Fibroblast of villous mesenchyme (primary cell): ENCODE data around the gene ZHX3. TPM values are rescaled to one million over a fixed set of nuclear protein-coding genes. Genes with fewer than 3 reads are reported as not detected.

Experiments
- DNase-seq: peaks from one replicate; pipeline ENCODE4 v3.0.0-alpha.2; 2010; ENCODE audit warnings: low read depth
- H3K4me3 ChIP-seq: 2 replicates; pipeline ENCODE4 v1.5.1; 2011; ENCODE audit warnings: low read depth, mild to moderate bottlenecking, low read length
- total RNA-seq: library from RNA; depleted of rRNA; stranded (reverse); fragments of >200 nt; gene quantifications from 2 replicates; pipeline ENCODE4 v1.2.3, GENCODE V29; 2012
- TF ChIP-seq, protein P1 (sequence below): IDR thresholded peaks from 2 replicates; pipeline ENCODE4 v1.5.1; 2012; ENCODE audit warnings: low read depth, mild to moderate bottlenecking, low read length; ENCODE audit not compliant: insufficient read depth

Gene ZHX3, protein sequence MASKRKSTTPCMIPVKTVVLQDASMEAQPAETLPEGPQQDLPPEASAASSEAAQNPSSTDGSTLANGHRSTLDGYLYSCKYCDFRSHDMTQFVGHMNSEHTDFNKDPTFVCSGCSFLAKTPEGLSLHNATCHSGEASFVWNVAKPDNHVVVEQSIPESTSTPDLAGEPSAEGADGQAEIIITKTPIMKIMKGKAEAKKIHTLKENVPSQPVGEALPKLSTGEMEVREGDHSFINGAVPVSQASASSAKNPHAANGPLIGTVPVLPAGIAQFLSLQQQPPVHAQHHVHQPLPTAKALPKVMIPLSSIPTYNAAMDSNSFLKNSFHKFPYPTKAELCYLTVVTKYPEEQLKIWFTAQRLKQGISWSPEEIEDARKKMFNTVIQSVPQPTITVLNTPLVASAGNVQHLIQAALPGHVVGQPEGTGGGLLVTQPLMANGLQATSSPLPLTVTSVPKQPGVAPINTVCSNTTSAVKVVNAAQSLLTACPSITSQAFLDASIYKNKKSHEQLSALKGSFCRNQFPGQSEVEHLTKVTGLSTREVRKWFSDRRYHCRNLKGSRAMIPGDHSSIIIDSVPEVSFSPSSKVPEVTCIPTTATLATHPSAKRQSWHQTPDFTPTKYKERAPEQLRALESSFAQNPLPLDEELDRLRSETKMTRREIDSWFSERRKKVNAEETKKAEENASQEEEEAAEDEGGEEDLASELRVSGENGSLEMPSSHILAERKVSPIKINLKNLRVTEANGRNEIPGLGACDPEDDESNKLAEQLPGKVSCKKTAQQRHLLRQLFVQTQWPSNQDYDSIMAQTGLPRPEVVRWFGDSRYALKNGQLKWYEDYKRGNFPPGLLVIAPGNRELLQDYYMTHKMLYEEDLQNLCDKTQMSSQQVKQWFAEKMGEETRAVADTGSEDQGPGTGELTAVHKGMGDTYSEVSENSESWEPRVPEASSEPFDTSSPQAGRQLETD
- 38.7 and 39.3 TPM in 2 replicates for total RNA-seq

GRCh38 chr20:41317546-41318270 lies at the start of gene ZHX3:
Gene ZHX3 (minus strand): TSS chr20:41317731. CDS start chr20:41204916, 112,815 bp downstream.
- DNase-seq = peak; percentile 96
- peak within 1 kb of the TSS; percentile 89 for H3K4me3 ChIP-seq
- TF ChIP-seq, protein P1, sequence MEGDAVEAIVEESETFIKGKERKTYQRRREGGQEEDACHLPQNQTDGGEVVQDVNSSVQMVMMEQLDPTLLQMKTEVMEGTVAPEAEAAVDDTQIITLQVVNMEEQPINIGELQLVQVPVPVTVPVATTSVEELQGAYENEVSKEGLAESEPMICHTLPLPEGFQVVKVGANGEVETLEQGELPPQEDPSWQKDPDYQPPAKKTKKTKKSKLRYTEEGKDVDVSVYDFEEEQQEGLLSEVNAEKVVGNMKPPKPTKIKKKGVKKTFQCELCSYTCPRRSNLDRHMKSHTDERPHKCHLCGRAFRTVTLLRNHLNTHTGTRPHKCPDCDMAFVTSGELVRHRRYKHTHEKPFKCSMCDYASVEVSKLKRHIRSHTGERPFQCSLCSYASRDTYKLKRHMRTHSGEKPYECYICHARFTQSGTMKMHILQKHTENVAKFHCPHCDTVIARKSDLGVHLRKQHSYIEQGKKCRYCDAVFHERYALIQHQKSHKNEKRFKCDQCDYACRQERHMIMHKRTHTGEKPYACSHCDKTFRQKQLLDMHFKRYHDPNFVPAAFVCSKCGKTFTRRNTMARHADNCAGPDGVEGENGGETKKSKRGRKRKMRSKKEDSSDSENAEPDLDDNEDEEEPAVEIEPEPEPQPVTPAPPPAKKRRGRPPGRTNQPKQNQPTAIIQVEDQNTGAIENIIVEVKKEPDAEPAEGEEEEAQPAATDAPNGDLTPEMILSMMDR = no peak

GRCh38 chr20:41367393-41367695 lies 49.8 kb upstream of the ZHX3 start:
- H3K4me3 ChIP-seq = no peak overlapping the region
- TF ChIP-seq, protein P1 = no peak
- no peak for DNase-seq

DNA sequence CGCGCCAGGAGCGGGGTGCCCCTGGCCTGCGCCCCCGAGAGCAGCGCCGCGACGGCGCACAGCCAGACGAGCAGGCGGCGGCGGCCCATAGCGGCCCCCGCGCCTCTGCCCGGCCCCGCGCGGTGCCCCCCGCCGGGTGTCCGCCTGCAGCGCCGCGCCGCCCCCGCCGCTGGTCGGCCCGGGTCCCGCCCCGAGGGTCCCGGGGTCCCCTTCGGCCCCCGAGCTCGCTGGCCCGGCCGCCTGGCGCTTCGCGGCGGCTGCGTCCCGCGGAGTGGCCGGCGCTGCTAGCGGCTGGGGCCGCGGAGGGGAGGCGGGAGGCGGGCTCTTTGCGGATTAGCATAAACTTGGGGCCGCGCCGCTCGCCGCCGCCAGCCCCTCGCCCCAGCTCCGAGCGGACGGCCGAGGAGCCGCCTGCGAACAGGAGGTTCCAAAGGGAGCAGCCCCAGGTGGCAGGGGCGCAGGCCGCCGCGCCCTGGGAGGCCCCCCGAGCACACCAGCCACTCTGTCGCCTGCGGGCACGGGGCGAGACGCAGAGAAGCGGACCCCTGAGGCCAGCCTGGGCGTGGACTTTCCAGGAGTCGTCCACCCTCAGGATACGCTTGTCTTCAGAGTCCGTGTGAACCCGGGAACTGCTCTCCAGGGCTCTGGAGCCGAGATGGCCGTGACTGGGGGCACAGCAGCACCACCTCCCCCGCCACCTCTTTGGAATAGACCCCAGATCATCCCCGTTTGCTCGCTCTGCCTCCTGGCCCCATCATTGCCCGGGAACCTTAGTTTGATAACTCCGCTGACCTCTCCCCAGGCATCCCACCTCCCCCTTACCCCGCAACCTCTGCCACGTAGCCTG lies 49.2 kb upstream of the ZHX3 start, which contains the start of gene EMILIN3:
EMILIN3 (minus strand) TSS at position 273 of the 847 bp plus-strand sequence; CDS start at position 89, 184 bp downstream.
- DNase-seq = no peak
- TF ChIP-seq, protein P1 = no peak
- H3K4me3 ChIP-seq = no peak within 1 kb of the TSS

DNA sequence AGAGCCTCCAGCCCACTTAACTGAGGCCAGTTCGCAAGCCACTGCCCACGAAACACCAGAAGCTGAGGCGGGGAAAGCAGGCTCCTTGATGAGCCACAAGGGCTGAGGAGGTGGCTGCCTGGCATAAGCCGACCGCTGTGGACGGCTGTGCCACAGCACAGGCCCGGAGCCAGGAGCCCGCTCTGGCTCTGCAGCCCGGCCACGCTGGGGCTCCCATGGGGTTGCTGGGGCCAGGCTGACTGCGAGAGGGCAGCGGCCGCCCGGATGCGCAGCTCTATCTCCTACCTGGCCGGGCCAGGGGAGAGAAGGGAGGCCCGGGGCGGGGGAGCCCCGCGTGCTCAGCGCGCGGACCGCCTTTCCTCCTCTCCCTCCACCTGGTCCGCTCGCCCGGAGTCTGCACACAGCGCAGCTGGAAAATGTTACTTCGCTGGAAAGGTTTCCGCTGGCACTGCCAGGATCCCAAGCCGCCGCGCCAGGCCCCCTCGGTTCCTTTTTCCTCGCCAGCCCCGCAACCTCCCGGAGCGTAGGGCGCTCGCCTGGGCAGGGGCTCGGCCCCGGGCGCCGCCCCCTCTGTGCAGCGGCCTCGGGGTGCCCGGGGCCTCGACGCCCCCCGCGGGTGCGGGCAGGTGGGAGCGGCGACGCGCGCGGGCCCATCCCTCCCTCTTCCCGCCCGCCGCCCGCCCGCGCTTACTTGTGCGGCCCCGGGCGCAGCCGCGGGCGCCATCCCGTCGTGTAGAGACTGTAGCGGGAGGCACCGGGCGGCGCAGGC lies 48.4 kb upstream of the ZHX3 start:
- no peak for DNase-seq
- TF ChIP-seq, protein P1 = no peak
- H3K4me3 ChIP-seq = no peak overlapping the region

DNA sequence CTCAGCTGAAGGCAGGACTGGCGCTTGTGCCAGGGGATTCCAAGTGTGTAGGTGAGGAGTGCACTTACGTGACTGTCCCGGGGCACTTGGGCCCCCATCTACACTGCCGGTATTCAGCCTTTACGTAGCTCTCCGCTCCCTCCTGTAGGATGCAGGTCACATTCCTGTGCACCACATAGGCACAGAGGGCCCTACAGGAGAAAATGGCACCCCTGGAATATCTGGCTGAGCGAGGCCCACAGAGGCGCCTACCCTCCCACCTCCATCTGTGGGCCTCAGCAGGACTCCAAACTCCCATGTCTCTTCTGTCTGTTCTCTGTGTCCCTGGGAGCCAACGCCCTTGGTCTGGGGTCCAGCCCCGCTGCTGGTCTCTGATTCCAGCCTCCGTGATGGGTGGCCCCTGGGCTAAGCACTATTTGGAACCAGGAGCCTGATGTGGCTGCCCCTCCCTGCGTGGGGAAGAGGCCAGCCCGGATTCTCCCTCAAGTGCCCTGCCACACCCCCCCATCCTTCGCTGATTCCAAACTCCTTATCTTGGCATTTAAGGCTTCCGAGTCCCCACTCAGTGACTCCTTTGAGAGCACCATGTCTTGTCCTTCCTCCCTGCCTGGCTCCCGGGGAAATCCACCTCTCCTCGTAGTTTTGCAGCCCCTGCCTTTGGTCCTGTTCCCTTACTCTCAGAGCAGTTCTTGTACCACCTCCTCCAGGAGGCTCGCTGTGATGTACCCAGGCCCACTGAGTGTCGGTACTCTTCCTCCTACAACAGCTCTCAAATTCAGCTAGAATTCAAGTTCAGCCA lies 47.6 kb upstream of the ZHX3 start:
- H3K4me3 ChIP-seq = no peak overlapping the region
- TF ChIP-seq, protein P1 = no peak
- no peak for DNase-seq
